Ammon's horn (tissue), 1 donor: Measurements from ENCODE around the gene NOC4L.
A peak's percentile ranks its signal among the peaks of the same experiment; 100 is the strongest.
"Not testable (repeated sequence)": the region's sequence is repeated elsewhere in the genome, so short reads cannot be mapped to it uniquely, and the experiment has no call there.

Experiments
- DNase-seq: peaks from one replicate; pipeline ENCODE4 v3.0.0-alpha.2; 2016; ENCODE audit warnings: low spot score

NOC4L gene

GRCh38 chr12:132142679-132143335 lies 1.4 kb upstream of the NOC4L start:
- DNase-seq, result no peak

- no peak for DNase-seq
These were observed 753 bp upstream of the NOC4L start for GRCh38 chr12:132143336-132144071.

GRCh38 chr12:132144810-132145168 lies 532 bp downstream of the NOC4L start:
- no peak for DNase-seq

GRCh38 chr12:132145334-132145733 lies 1.1 kb downstream of the NOC4L start:
- no peak for DNase-seq

- no peak for DNase-seq
These were observed 1.8 kb downstream of the NOC4L start for GRCh38 chr12:132146098-132146497.

- no peak for DNase-seq
These were observed 2.6 kb downstream of the NOC4L start for GRCh38 chr12:132146772-132147422.

- no peak for DNase-seq
These were observed 3.4 kb downstream of the NOC4L start for GRCh38 chr12:132147423-132148367.

- no peak for DNase-seq
These were observed 4.2 kb downstream of the NOC4L start for GRCh38 chr12:132148368-132149045.

GRCh38 chr12:132149526-132149925 lies 5.3 kb downstream of the NOC4L start:
- not testable (repeated sequence) for DNase-seq

- DNase-seq, result no peak
These were observed 6.5 kb downstream of the NOC4L start for GRCh38 chr12:132150780-132151144.

GRCh38 chr12:132151145-132151765 lies 7.0 kb downstream of the NOC4L start:
- DNase-seq, result no peak

- DNase-seq, result no peak
These were observed 7.6 kb downstream of the NOC4L start for GRCh38 chr12:132151766-132152410.

GRCh38 chr12:132152411-132152821 lies 8.2 kb downstream of the NOC4L start:
- DNase-seq, result no peak

- DNase-seq, result no peak
These were observed 8.7 kb downstream of the NOC4L start for GRCh38 chr12:132152953-132153352.

GRCh38 chr12:132153501-132154340 lies 9.5 kb downstream of the NOC4L start:
- peak; percentile 69 for DNase-seq

GRCh38 chr12:132154341-132154761 lies 10.1 kb downstream of the NOC4L start:
- no peak for DNase-seq

GRCh38 chr12:132154941-132155770 lies 10.9 kb downstream of the NOC4L start:
- DNase-seq, result no peak

- no peak for DNase-seq
These were observed 11.7 kb downstream of the NOC4L start for GRCh38 chr12:132155771-132156572.
